ENCODE results near the gene FBXO27.

FBXO27 gene

GRCh38 chr19:39037194-39037593 is 4.8 kb upstream of the FBXO27 start:
- Histone ChIP-seq H3K36me3 (replicated peaks) (no peaks in the 10 kb centered on the region), H3K27me3 (replicated peaks) (no peaks in the 10 kb centered on the region), H3K4me3 (ENCODE audit: low read depth, low read length) (no peak overlapping the region), H3K27ac (no peak overlapping the region)
- no peak for TF ChIP-seq CTCF (IDR thresholded peaks at IDR 0.05; ENCODE audit: low read depth, low read length, missing control alignments)
- no peak for DNase-seq
- in situ Hi-C loops (cut with HindIII; ENCODE audit: low pct_ligation_motif_present, low sequenced_read_pairs): no loop called here

- no peak overlapping the region for H3K4me3 ChIP-seq (ENCODE audit: low read depth, low read length)
- H3K27me3 ChIP-seq (replicated peaks): no peaks in the 10 kb centered on the region
- in situ Hi-C loops (cut with HindIII; ENCODE audit: low pct_ligation_motif_present, low sequenced_read_pairs): no loop called here
- DNase-seq: no peak
- TF ChIP-seq CTCF (IDR thresholded peaks at IDR 0.05; ENCODE audit: low read depth, low read length, missing control alignments): no peak
- H3K27ac ChIP-seq: no peak overlapping the region
- no peaks in the 10 kb centered on the region for H3K36me3 ChIP-seq (replicated peaks)
Measured at GRCh38 chr19:39036581-39036980, 4.2 kb upstream of the FBXO27 start.

- no peaks in the 10 kb centered on the region for H3K36me3 ChIP-seq (replicated peaks)
- in situ Hi-C loops (cut with HindIII; ENCODE audit: low pct_ligation_motif_present, low sequenced_read_pairs): no loop called here
- TF ChIP-seq CTCF (IDR thresholded peaks at IDR 0.05; ENCODE audit: low read depth, low read length, missing control alignments): no peak
- DNase-seq: peak; percentile 40
- peak overlapping the region; percentile 63 for H3K4me3 ChIP-seq (ENCODE audit: low read depth, low read length)
- no peak overlapping the region for H3K27ac ChIP-seq
- no peaks in the 10 kb centered on the region for H3K27me3 ChIP-seq (replicated peaks)
Measured at GRCh38 chr19:39031368-39032062, 834 bp downstream of the FBXO27 start.

- Histone ChIP-seq H3K4me3 (ENCODE audit: low read depth, low read length) (peak overlapping the region; percentile 63), H3K27ac (no peak overlapping the region), H3K27me3 (replicated peaks) (no peaks in the 10 kb centered on the region), H3K36me3 (replicated peaks) (no peaks in the 10 kb centered on the region)
- in situ Hi-C loops (cut with HindIII; ENCODE audit: low pct_ligation_motif_present, low sequenced_read_pairs): no loop called here
- no peak for DNase-seq
- no peak for TF ChIP-seq CTCF (IDR thresholded peaks at IDR 0.05; ENCODE audit: low read depth, low read length, missing control alignments)
Measured at GRCh38 chr19:39030854-39031367, 1.4 kb downstream of the FBXO27 start.

- no peak for TF ChIP-seq CTCF (IDR thresholded peaks at IDR 0.05; ENCODE audit: low read depth, low read length, missing control alignments)
- in situ Hi-C loops (cut with HindIII; ENCODE audit: low pct_ligation_motif_present, low sequenced_read_pairs): no loop called here
- H3K27me3 ChIP-seq (replicated peaks): no peaks in the 10 kb centered on the region
- no peak overlapping the region for H3K4me3 ChIP-seq (ENCODE audit: low read depth, low read length)
- DNase-seq: no peak
- H3K27ac ChIP-seq: no peak overlapping the region
- no peaks in the 10 kb centered on the region for H3K36me3 ChIP-seq (replicated peaks)
Measured at GRCh38 chr19:39024875-39025641, 7.3 kb downstream of the FBXO27 start.

Data from brain microvascular endothelial cell (primary cell).